Measurements from ENCODE around the gene MAML2. TPM values are rescaled to one million over a fixed set of nuclear protein-coding genes. Genes with fewer than 3 reads are reported as not detected.

Gene MAML2
- total RNA-seq, 4 donors from 2014 or later = 17.6 to 31.6 (median 25.8) TPM

DNA sequence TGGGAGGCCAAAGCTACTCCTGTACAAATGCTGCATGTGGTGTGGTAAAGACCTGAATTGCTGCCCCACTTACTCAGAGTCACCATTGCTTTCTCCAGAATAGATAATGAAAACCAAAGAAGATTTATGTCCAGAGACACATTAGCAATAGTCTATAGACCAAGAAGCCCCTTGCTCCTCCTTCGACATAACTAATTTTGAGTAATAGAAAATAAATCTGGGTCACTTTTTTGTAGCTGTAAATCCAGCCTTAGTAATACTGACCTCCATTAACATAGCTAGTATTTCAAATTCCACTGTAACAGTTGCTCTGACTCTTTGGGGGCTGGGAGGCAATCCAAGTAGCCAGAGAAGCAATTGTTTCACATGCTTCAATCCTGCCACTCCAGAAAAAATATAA, 145.9 kb downstream of the MAML2 start:
- no peak overlapping the region for H3K4me3 ChIP-seq (ENCODE audit: low read depth, poor library complexity, severe bottlenecking)
- TF ChIP-seq, protein P1, sequence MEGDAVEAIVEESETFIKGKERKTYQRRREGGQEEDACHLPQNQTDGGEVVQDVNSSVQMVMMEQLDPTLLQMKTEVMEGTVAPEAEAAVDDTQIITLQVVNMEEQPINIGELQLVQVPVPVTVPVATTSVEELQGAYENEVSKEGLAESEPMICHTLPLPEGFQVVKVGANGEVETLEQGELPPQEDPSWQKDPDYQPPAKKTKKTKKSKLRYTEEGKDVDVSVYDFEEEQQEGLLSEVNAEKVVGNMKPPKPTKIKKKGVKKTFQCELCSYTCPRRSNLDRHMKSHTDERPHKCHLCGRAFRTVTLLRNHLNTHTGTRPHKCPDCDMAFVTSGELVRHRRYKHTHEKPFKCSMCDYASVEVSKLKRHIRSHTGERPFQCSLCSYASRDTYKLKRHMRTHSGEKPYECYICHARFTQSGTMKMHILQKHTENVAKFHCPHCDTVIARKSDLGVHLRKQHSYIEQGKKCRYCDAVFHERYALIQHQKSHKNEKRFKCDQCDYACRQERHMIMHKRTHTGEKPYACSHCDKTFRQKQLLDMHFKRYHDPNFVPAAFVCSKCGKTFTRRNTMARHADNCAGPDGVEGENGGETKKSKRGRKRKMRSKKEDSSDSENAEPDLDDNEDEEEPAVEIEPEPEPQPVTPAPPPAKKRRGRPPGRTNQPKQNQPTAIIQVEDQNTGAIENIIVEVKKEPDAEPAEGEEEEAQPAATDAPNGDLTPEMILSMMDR (IDR thresholded peaks at IDR 0.05) = no peak
- TF ChIP-seq POLR2A (IDR thresholded peaks at IDR 0.05) = no peak
- 88 to 91% methylated on average over 1 of the region's 1 CpG for WGBS, 2 donors
- intact Hi-C loops (cut with DNase I; ENCODE audit: low total_unique reads) = no loop called here
- no peak for DNase-seq (ENCODE audit: low spot score in 2 of 2)

GRCh38 chr11:96196181-96196662, 146.8 kb downstream of the MAML2 start:
- 71 to 84% methylated on average over 7 of the region's 7 CpGs for WGBS, 2 donors
- no peak for DNase-seq (ENCODE audit: low spot score in 2 of 2)
- TF ChIP-seq POLR2A (IDR thresholded peaks at IDR 0.05) = no peak
- TF ChIP-seq, protein P1 (IDR thresholded peaks at IDR 0.05) = no peak
- intact Hi-C loops (cut with DNase I; ENCODE audit: low total_unique reads) = no loop called here
- no peak overlapping the region for H3K4me3 ChIP-seq (ENCODE audit: low read depth, poor library complexity, severe bottlenecking)

- no peak overlapping the region for H3K4me3 ChIP-seq (ENCODE audit: low read depth, poor library complexity, severe bottlenecking)
- TF ChIP-seq, protein P1 (IDR thresholded peaks at IDR 0.05) = no peak
- TF ChIP-seq POLR2A (IDR thresholded peaks at IDR 0.05) = no peak
- DNase-seq (ENCODE audit: low spot score in 2 of 2) = no peak
- intact Hi-C loops (cut with DNase I; ENCODE audit: low total_unique reads) = no loop called here
- WGBS, 2 donors = 86 to 94% methylated on average over 3 of the region's 3 CpGs
These were observed 147.3 kb downstream of the MAML2 start for GRCh38 chr11:96195671-96196070.

- intact Hi-C loops (cut with DNase I; ENCODE audit: low total_unique reads) = no loop called here
- no peak overlapping the region for H3K4me3 ChIP-seq (ENCODE audit: low read depth, poor library complexity, severe bottlenecking)
- WGBS, 2 donors = 0 to 3% methylated on average over 1 of the region's 1 CpG
- DNase-seq (ENCODE audit: low spot score in 2 of 2) = no peak
- TF ChIP-seq, protein P1 (IDR thresholded peaks at IDR 0.05) = no peak
- no peak for TF ChIP-seq POLR2A (IDR thresholded peaks at IDR 0.05)
These were observed 148.2 kb downstream of the MAML2 start for GRCh38 chr11:96194581-96195374.

DNA sequence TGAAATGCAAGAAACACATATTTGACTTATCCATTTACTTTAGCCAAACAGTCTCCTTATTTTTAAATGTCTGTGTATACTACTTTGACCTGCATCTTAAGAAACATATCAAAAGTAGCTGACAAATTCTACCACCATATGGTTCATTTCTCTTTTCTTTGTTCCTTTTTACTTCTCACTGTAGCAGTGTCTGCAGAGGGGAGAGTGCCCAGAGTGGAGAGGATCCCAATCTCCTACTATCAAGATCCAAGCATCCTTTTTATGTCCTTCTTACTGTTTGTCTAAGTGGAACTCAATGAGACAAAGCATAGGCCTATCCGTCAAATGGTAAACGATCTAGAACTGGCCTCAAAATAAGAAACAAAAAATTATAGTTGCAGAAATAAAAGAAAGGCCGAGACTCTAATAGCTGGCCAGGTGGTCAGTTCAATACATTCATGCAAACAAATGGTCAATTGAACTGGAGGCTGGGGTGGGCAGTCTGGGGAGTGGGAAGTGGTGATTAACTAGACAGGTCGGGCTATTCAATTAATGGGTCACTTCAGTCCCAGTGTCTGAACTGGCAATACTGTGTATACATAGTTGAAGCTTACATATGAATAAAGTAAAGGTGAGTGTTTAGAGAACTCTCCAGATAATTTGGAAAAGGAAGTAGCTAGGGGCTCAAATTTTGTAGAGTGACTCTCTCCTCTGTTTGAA, 149.1 kb downstream of the MAML2 start:
- no peak overlapping the region for H3K4me3 ChIP-seq (ENCODE audit: low read depth, poor library complexity, severe bottlenecking)
- intact Hi-C loops (cut with DNase I; ENCODE audit: low total_unique reads) = no loop called here
- WGBS, 2 donors = 89 to 90% methylated on average over 4 of the region's 4 CpGs
- no peak for DNase-seq (ENCODE audit: low spot score in 2 of 2)
- TF ChIP-seq POLR2A (IDR thresholded peaks at IDR 0.05) = no peak
- TF ChIP-seq, protein P1 (IDR thresholded peaks at IDR 0.05) = no peak
